ENCODE data around the gene WDFY4.

GRCh38 chr10:48742891-48743860 lies 58.5 kb downstream of the WDFY4 start:
- TF ChIP-seq CTCF (conservative IDR thresholded peaks at IDR 0.05; ENCODE audit: low read length) (no peak), EZH2phosphoT487 (IDR thresholded peaks at IDR 0.05; ENCODE audit: borderline replicate concordance) (no peak)
